ENCODE results near the gene COL15A1.
A peak's percentile ranks its signal among the peaks of the same experiment; 100 is the strongest.

- TF ChIP-seq POLR2AphosphoS5 (IDR thresholded peaks at IDR 0.05) (no peak), CTCF (IDR thresholded peaks at IDR 0.05) (peak; percentile 32 to 53 (median 46)), POLR2A (IDR thresholded peaks at IDR 0.05; ENCODE audit: low read depth) (no peak)
These were observed 57.0 kb downstream of the COL15A1 start for GRCh38 chr9:99000476-99001395.

All from esophagus muscularis mucosa (tissue), 3 donors.